Measurements from ENCODE around the gene BIRC2. TPM values are rescaled to one million over a fixed set of nuclear protein-coding genes. Genes with fewer than 3 reads are reported as not detected.

Gene BIRC2
- total and polyA plus RNA-seq, 2 donors from 2014 or later, result 34.0 to 42.4 TPM

DNA sequence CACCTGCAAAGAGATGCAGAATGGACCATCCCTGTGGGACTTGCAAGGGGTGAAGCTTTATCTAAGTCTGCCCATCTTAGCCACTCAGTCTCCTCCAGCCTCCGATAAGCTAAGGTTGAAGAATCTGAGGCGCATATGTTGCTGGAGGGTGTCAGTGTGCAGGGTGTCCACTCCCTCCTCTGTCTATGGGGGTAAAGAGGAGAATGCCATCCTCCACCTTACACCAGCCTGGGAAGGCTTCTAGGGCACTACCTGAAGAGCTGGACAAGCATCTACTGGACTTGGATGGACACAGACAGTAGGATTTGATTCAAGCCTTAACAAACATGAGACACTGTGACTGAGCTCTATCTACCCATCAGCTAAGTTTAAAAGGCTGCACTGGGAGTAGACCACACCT lies 59.1 kb downstream of the BIRC2 start:
- FAIRE-seq (no peak), DNase-seq (no peak)
- Histone ChIP-seq H3K4me1 (ENCODE audit: control insufficient read depth in 2 of 3, insufficient read depth in 2 of 3, low read depth in 1 of 3, low read length in 3 of 3) (peaks cover 0 to 5% (median 0%) of the 10 kb centered on the region in 3 donors), H3K27me3 (ENCODE audit: control insufficient read depth, insufficient read depth, low read length) (no peaks in the 10 kb centered on the region), H3K27ac (ENCODE audit: low read depth in 2 of 2, low read length in 2 of 2) (no peak overlapping the region), H3K4me3 (ENCODE audit: low read length in 3 of 3) (no peak overlapping the region), H3K9ac (ENCODE audit: low read length in 3 of 3) (no peak overlapping the region), H3K36me3 (ENCODE audit: control insufficient read depth in 2 of 3, insufficient read depth in 3 of 3, low read length in 3 of 3) (peaks cover 0 to 4% (median under 1%) of the 10 kb centered on the region in 3 donors), H3K9me3 (ENCODE audit: control insufficient read depth in 2 of 3, insufficient read depth in 1 of 3, low read length in 3 of 3) (no peaks in the 10 kb centered on the region)
- intact Hi-C loops (cut with DNase I), result no loop called here
- TF ChIP-seq, protein P1, sequence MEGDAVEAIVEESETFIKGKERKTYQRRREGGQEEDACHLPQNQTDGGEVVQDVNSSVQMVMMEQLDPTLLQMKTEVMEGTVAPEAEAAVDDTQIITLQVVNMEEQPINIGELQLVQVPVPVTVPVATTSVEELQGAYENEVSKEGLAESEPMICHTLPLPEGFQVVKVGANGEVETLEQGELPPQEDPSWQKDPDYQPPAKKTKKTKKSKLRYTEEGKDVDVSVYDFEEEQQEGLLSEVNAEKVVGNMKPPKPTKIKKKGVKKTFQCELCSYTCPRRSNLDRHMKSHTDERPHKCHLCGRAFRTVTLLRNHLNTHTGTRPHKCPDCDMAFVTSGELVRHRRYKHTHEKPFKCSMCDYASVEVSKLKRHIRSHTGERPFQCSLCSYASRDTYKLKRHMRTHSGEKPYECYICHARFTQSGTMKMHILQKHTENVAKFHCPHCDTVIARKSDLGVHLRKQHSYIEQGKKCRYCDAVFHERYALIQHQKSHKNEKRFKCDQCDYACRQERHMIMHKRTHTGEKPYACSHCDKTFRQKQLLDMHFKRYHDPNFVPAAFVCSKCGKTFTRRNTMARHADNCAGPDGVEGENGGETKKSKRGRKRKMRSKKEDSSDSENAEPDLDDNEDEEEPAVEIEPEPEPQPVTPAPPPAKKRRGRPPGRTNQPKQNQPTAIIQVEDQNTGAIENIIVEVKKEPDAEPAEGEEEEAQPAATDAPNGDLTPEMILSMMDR (IDR thresholded peaks at IDR 0.05; ENCODE audit: borderline replicate concordance, extremely low read depth, insufficient read depth), result no peak

DNA sequence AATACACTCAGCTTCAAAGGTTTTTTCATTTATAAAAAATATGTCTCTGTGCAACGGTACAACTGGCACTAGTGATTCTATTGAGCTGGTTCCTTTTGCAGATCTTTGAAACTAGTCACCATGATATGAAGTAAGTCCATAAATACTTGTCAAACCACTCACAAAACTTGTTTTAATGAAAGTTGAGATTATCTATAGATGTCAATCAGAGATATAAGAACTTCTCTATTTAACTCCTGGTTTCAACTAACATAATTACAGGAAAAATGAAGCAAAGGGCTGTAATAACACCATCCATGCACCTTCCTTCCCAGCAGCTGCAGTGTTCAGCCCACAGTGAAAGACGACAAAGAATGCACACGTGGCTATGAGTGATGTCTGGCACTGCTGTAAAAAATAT lies 60.9 kb downstream of the BIRC2 start:
- H3K27ac ChIP-seq (ENCODE audit: low read depth in 2 of 2, low read length in 2 of 2), result no peak overlapping the region
- H3K9ac ChIP-seq (ENCODE audit: low read length in 3 of 3), result no peak overlapping the region
- TF ChIP-seq, protein P1 (IDR thresholded peaks at IDR 0.05; ENCODE audit: borderline replicate concordance, extremely low read depth, insufficient read depth), result no peak
- H3K4me3 ChIP-seq (ENCODE audit: low read length in 3 of 3), result no peak overlapping the region
- DNase-seq (no peak), FAIRE-seq (no peak)
- H3K36me3 ChIP-seq (ENCODE audit: control insufficient read depth in 2 of 3, insufficient read depth in 3 of 3, low read length in 3 of 3), result no peaks in the 10 kb centered on the region
- intact Hi-C loops (cut with DNase I), result no loop called here
- H3K4me1 ChIP-seq (ENCODE audit: control insufficient read depth in 2 of 3, insufficient read depth in 2 of 3, low read depth in 1 of 3, low read length in 3 of 3), result peaks cover 0 to 5% (median 0%) of the 10 kb centered on the region in 3 donors
- no peaks in the 10 kb centered on the region for H3K27me3 ChIP-seq (ENCODE audit: control insufficient read depth, insufficient read depth, low read length)
- H3K9me3 ChIP-seq (ENCODE audit: control insufficient read depth in 2 of 3, insufficient read depth in 1 of 3, low read length in 3 of 3), result no peaks in the 10 kb centered on the region

DNA sequence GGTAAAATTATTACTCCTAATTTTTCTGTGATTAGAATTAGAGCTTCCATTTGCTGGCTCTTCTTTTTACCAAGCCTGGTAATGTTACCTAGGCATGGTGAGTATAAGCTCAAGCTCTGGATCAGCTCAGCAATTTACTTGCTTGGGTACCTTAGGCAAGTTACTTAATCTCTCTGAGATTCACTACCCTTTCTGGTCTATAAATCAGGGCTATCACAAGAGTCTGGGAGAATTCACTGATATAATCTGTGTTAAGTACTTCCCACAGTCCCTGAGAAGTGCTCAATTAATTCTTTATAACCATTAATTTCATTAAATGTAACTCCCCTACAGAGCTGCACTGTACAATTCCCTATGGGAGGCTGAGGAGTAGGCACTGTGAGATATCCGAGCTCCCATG lies 61.3 kb downstream of the BIRC2 start:
- no peak for FAIRE-seq
- H3K9me3 ChIP-seq (ENCODE audit: control insufficient read depth in 2 of 3, insufficient read depth in 1 of 3, low read length in 3 of 3), result no peaks in the 10 kb centered on the region
- intact Hi-C loops (cut with DNase I), result no loop called here
- no peak for DNase-seq
- no peak overlapping the region for H3K9ac ChIP-seq (ENCODE audit: low read length in 3 of 3)
- no peaks in the 10 kb centered on the region for H3K27me3 ChIP-seq (ENCODE audit: control insufficient read depth, insufficient read depth, low read length)
- H3K36me3 ChIP-seq (ENCODE audit: control insufficient read depth in 2 of 3, insufficient read depth in 3 of 3, low read length in 3 of 3), result no peaks in the 10 kb centered on the region
- H3K4me3 ChIP-seq (ENCODE audit: low read length in 3 of 3), result no peak overlapping the region
- H3K4me1 ChIP-seq (ENCODE audit: control insufficient read depth in 2 of 3, insufficient read depth in 2 of 3, low read depth in 1 of 3, low read length in 3 of 3), result peaks cover 0 to 5% (median 0%) of the 10 kb centered on the region in 3 donors
- TF ChIP-seq, protein P1 (IDR thresholded peaks at IDR 0.05; ENCODE audit: borderline replicate concordance, extremely low read depth, insufficient read depth), result no peak
- no peak overlapping the region for H3K27ac ChIP-seq (ENCODE audit: low read depth in 2 of 2, low read length in 2 of 2)

DNA sequence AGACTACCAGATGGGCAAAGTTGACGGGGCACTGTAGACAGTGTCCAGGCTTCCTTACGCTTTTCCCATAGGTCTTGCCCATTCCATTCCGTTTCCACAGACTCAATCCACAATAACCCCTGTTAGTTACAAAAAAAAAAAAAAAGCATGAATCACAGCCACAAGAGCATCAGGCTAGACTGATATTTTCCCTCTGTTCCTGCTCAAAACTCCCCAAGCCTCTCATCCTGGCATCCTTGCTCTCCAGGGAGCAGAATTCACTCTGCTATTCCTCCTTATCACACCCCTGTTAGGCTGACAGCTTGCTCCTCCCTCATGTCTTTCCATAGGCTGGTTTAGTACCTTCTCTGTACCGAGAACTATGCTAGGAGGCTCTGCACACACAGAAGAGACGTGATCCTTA lies 63.4 kb downstream of the BIRC2 start:
- Histone ChIP-seq H3K4me1 (ENCODE audit: control insufficient read depth in 2 of 3, insufficient read depth in 2 of 3, low read depth in 1 of 3, low read length in 3 of 3) (peaks cover 0 to 5% (median 0%) of the 10 kb centered on the region in 3 donors), H3K36me3 (ENCODE audit: control insufficient read depth in 2 of 3, insufficient read depth in 3 of 3, low read length in 3 of 3) (no peaks in the 10 kb centered on the region), H3K27me3 (ENCODE audit: control insufficient read depth, insufficient read depth, low read length) (no peaks in the 10 kb centered on the region), H3K4me3 (ENCODE audit: low read length in 3 of 3) (no peak overlapping the region), H3K9ac (ENCODE audit: low read length in 3 of 3) (no peak overlapping the region), H3K27ac (ENCODE audit: low read depth in 2 of 2, low read length in 2 of 2) (no peak overlapping the region), H3K9me3 (ENCODE audit: control insufficient read depth in 2 of 3, insufficient read depth in 1 of 3, low read length in 3 of 3) (no peaks in the 10 kb centered on the region)
- FAIRE-seq, result no peak
- TF ChIP-seq, protein P1 (IDR thresholded peaks at IDR 0.05; ENCODE audit: borderline replicate concordance, extremely low read depth, insufficient read depth), result no peak
- intact Hi-C loops (cut with DNase I), result no loop called here
- no peak for DNase-seq

Measured in kidney (tissue), 14 donors.